Vagina (tissue), 2 donors: ENCODE measurements around the gene GMEB1. TPM values are rescaled to one million over a fixed set of nuclear protein-coding genes. Genes with fewer than 3 reads are reported as not detected.

Experiments
- DNase-seq, 2 donors: peaks; one replicate each; pipeline ENCODE4 v3.0.0-alpha.2; 2017; ENCODE audit errors: extremely low spot score in 2 of 2
- H3K27ac ChIP-seq: fragments of 200-600 bp; sonication (generic); one replicate; pipeline ENCODE4 v1.5.1; 2019
- H3K27me3 ChIP-seq: fragments of 200-600 bp; sonication (generic); one replicate; pipeline ENCODE4 v1.5.1; 2019
- H3K36me3 ChIP-seq, 2 donors: fragments of 200-600 bp; sonication (generic); one replicate each; pipeline ENCODE4 v1.5.1; 2017 to 2019
- H3K4me1 ChIP-seq: fragments of 200-600 bp; sonication (generic); one replicate; pipeline ENCODE4 v1.5.1; 2019
- H3K4me3 ChIP-seq, 2 donors: fragments of 200-600 bp; sonication (generic); 1 replicate in 1 of 2; 2 replicates in 1 of 2; pipeline ENCODE4 v1.5.1; 2016 to 2019
- H3K9me3 ChIP-seq: fragments of 200-600 bp; sonication (generic); one replicate; pipeline ENCODE4 v1.5.1; 2019
- POLR2A ChIP-seq, 2 donors: fragments of 450-650 bp; IDR thresholded peaks; one replicate each; pipeline ENCODE4 v1.6.1; 2017; ENCODE audit warnings: antibody characterized with exemption in 2 of 2, mild to moderate bottlenecking in 2 of 2, moderate library complexity in 2 of 2
- POLR2AphosphoS5 ChIP-seq, 2 donors: sonication (generic); formaldehyde crosslinking; IDR thresholded peaks; one replicate each; pipeline ENCODE4 v1.9.0; 2017; ENCODE audit warnings: antibody characterized with exemption in 2 of 2, mild to moderate bottlenecking in 2 of 2, low read depth in 1 of 2; ENCODE audit not compliant: insufficient read depth in 1 of 2
- intact Hi-C: fragments of 100-400 bp; cut with DNase I; formaldehyde crosslinking; loops from one replicate; pipeline ENCODE4 v1.15.1; 2023
- total RNA-seq: library from RNA; depleted of rRNA; stranded (reverse); fragments of >200 nt; gene quantifications from one replicate; pipeline ENCODE4 v1.2.3, GENCODE V29; 2016
- TF ChIP-seq, protein P1 (sequence below), 3 experiments: fragments of 450-650 bp in 2 of 3; fragments of 200-600 bp in 1 of 3; sonication (generic) in 1 of 3; IDR thresholded peaks; one replicate each; pipeline ENCODE4 v1.5.1; 2017 to 2019; ENCODE audit warnings: antibody characterized with exemption in 3 of 3, mild to moderate bottlenecking in 2 of 3, moderate library complexity in 2 of 3

GMEB1 gene
- total RNA-seq, 1 donor from 2014 or later: 11.0 TPM

DNA sequence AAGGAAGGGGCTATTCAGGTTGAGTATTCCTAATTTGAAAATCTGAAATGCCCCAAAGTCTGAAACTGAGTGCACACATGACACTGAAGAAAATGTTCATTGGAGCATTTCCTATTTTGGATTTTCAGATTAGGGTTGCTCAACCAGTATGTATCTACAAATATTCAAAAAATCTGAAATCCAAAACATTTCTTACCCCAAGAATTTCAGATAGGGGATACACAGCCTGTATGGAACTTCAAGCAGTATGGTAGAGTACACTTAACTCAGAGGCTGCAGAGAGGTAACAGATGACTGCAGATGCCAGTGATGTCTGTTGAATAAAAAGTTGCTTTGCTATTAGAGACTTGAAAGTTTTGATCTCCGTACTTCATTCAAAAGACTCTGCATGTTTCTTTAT is 87.1 kb downstream of the GMEB1 start:
- TF ChIP-seq POLR2AphosphoS5 (IDR thresholded peaks at IDR 0.05; ENCODE audit: insufficient read depth in 1 of 2, low read depth in 1 of 2) (no peak), POLR2A (IDR thresholded peaks at IDR 0.05) (no peak)
- TF ChIP-seq, protein P1, sequence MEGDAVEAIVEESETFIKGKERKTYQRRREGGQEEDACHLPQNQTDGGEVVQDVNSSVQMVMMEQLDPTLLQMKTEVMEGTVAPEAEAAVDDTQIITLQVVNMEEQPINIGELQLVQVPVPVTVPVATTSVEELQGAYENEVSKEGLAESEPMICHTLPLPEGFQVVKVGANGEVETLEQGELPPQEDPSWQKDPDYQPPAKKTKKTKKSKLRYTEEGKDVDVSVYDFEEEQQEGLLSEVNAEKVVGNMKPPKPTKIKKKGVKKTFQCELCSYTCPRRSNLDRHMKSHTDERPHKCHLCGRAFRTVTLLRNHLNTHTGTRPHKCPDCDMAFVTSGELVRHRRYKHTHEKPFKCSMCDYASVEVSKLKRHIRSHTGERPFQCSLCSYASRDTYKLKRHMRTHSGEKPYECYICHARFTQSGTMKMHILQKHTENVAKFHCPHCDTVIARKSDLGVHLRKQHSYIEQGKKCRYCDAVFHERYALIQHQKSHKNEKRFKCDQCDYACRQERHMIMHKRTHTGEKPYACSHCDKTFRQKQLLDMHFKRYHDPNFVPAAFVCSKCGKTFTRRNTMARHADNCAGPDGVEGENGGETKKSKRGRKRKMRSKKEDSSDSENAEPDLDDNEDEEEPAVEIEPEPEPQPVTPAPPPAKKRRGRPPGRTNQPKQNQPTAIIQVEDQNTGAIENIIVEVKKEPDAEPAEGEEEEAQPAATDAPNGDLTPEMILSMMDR (IDR thresholded peaks at IDR 0.05): no peak

DNA sequence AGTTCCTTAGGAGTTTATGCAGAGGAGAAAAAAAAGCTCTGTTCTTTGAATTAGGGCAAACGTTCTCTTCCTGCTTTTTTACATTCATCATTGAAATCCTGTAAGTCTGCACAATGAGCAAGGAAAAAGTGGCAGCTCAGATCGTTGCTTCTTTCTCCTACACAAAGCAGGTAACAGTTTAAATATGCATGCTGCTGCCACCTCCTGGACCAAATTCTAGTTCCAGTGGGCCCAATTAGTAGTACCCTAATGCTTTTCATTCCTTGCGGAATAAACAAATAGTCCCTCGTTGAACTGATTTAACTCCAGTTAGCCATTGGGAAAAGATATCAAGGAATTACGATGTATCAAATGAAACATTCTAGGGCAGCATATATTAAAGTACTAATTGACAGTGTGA is 88.3 kb downstream of the GMEB1 start:
- intact Hi-C loops: no loop called here
- no peak for TF ChIP-seq POLR2A (IDR thresholded peaks at IDR 0.05)
- TF ChIP-seq, protein P1 (IDR thresholded peaks at IDR 0.05): no peak
- TF ChIP-seq POLR2AphosphoS5 (IDR thresholded peaks at IDR 0.05; ENCODE audit: insufficient read depth in 1 of 2, low read depth in 1 of 2): no peak
- Histone ChIP-seq H3K4me1 (peaks cover 69% of the 10 kb centered on the region), H3K27ac (no peak overlapping the region), H3K27me3 (no peaks in the 10 kb centered on the region), H3K9me3 (no peaks in the 10 kb centered on the region), H3K4me3 (no peak overlapping the region), H3K36me3 (peaks cover 0 to 11% of the 10 kb centered on the region in 2 donors)
- no peak for DNase-seq

More for the DNA sequence above, 87.1 kb downstream of the GMEB1 start:
- no peak overlapping the region for H3K27ac ChIP-seq
- no peak overlapping the region for H3K4me3 ChIP-seq
- H3K9me3 ChIP-seq: no peaks in the 10 kb centered on the region
- no peaks in the 10 kb centered on the region for H3K27me3 ChIP-seq
- peaks cover 0 to 11% of the 10 kb centered on the region in 2 donors for H3K36me3 ChIP-seq
- H3K4me1 ChIP-seq: peaks cover 80% of the 10 kb centered on the region
- intact Hi-C loops: no loop called here
- no peak for DNase-seq

DNA sequence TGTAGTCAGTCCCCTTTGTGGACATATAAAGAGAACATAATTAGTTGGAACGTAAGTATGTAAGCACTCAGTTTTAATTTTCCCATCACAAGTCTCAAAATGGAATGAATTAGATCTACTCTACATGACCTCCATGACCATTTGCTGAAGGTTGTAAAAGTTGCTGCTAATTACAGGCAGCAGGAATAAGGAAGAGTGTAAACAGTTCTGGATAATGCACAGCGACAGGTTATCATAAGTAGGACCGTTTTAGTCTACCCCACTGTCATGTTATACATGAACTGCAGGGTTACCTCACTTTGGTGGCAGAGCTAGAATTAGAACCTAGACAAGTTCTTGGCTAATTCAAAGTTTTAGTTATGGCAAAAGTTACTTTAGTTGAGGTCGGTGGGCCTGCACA is 89.8 kb downstream of the GMEB1 start:
- Histone ChIP-seq H3K27ac (no peak overlapping the region), H3K4me3 (no peak overlapping the region), H3K9me3 (no peaks in the 10 kb centered on the region), H3K4me1 (peaks cover 64% of the 10 kb centered on the region), H3K36me3 (peaks cover 0 to 11% of the 10 kb centered on the region in 2 donors), H3K27me3 (no peaks in the 10 kb centered on the region)
- TF ChIP-seq, protein P1 (IDR thresholded peaks at IDR 0.05): no peak
- TF ChIP-seq POLR2AphosphoS5 (IDR thresholded peaks at IDR 0.05; ENCODE audit: insufficient read depth in 1 of 2, low read depth in 1 of 2): no peak
- TF ChIP-seq POLR2A (IDR thresholded peaks at IDR 0.05): no peak
- intact Hi-C loops: no loop called here
- DNase-seq: no peak

DNA sequence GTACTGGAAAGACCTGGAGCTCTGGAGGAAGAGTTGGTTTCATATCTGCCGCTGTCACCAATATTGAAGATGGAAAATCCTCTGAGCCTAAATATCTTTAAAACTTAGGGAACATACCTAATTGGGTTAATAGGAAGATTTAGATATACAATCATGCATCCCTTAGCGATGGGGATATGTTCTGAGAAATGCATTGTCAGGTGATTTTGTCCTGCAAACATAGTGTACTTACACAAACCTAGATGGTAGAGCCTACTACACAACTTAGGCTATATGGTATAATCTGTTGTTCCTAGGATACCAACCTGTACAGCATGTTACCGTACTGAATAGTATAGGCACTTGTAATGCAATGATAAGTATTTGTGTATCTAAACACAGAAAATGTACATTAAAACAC is 90.7 kb downstream of the GMEB1 start:
- TF ChIP-seq POLR2A (IDR thresholded peaks at IDR 0.05): no peak
- TF ChIP-seq, protein P1 (IDR thresholded peaks at IDR 0.05): no peak
- no peak for TF ChIP-seq POLR2AphosphoS5 (IDR thresholded peaks at IDR 0.05; ENCODE audit: insufficient read depth in 1 of 2, low read depth in 1 of 2)
- intact Hi-C loops: no loop called here
- Histone ChIP-seq H3K9me3 (no peaks in the 10 kb centered on the region), H3K27me3 (no peaks in the 10 kb centered on the region), H3K27ac (no peak overlapping the region), H3K4me3 (no peak overlapping the region), H3K36me3 (peaks cover 0 to 11% of the 10 kb centered on the region in 2 donors), H3K4me1 (peaks cover 58% of the 10 kb centered on the region)
- DNase-seq: no peak

DNA sequence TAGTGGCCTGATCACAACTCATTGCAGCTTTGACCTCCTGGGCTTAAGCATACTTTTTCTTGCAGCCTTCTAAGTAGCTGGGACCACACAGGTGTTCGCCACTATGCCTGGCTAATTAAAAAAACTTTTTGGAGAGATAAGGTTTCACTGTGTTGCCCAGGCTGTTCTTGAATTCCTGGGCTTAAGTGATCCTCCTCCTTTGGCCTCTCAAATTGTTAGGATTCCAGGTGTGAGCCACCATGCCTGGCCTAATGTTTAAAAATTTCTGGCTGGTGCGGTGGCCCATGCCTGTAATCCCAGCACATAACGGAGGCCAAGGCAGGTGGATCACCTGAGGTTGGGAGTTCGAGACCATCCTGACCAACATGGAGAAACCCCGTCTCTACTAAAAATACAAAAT is 92.6 kb downstream of the GMEB1 start:
- Histone ChIP-seq H3K27me3 (no peaks in the 10 kb centered on the region), H3K9me3 (no peaks in the 10 kb centered on the region), H3K4me1 (peaks cover 44% of the 10 kb centered on the region), H3K4me3 (no peak overlapping the region), H3K36me3 (peaks cover 0 to 11% of the 10 kb centered on the region in 2 donors), H3K27ac (no peak overlapping the region)
- intact Hi-C loops: no loop called here
- no peak for TF ChIP-seq POLR2A (IDR thresholded peaks at IDR 0.05)
- DNase-seq: no peak
